Endodermal cell (in vitro differentiated cells): ENCODE data around the gene SYNE1. TPM values are rescaled to one million over a fixed set of nuclear protein-coding genes. Genes with fewer than 3 reads are reported as not detected.

Source experiments
- DNase-seq: peaks from one replicate; pipeline ENCODE4 v3.0.0-alpha.2; 2017
- H3K27ac ChIP-seq: 2 replicates; pipeline ENCODE4 v1.5.1; 2013; ENCODE audit warnings: mild to moderate bottlenecking, low read depth, low read length, moderate library complexity
- H3K27me3 ChIP-seq: 2 replicates; pipeline ENCODE4 v1.6.1; 2013; ENCODE audit warnings: mild to moderate bottlenecking, low read length, moderate library complexity; ENCODE audit not compliant: insufficient read depth, control insufficient read depth, poor library complexity, severe bottlenecking
- H3K36me3 ChIP-seq: 2 replicates; pipeline ENCODE4 v1.7.0; 2013; ENCODE audit warnings: mild to moderate bottlenecking, low read length, moderate library complexity; ENCODE audit not compliant: control insufficient read depth, insufficient read depth
- H3K4me1 ChIP-seq: one replicate; pipeline ENCODE4 v1.7.0; 2013; ENCODE audit warnings: low read length; ENCODE audit not compliant: control insufficient read depth, insufficient read depth
- H3K4me3 ChIP-seq: 2 replicates; pipeline ENCODE4 v1.5.1; 2013; ENCODE audit warnings: mild to moderate bottlenecking, low read length, moderate library complexity
- H3K9ac ChIP-seq: 2 replicates; pipeline ENCODE4 v1.6.1; 2013; ENCODE audit warnings: mild to moderate bottlenecking, low read length, moderate library complexity; ENCODE audit not compliant: poor library complexity, severe bottlenecking; ENCODE audit errors: extremely low read depth
- H3K9me3 ChIP-seq: 2 replicates; pipeline ENCODE4 v1.6.1; 2013; ENCODE audit warnings: mild to moderate bottlenecking, low read length, moderate library complexity; ENCODE audit not compliant: control insufficient read depth
- H3K27ac Mint-ChIP-seq: 2 replicates; pipeline ENCODE4 v1.8.0; 2020; ENCODE audit warnings: mixed read lengths
- H3K27me3 Mint-ChIP-seq: 2 replicates; pipeline ENCODE4 v1.8.0; 2021; ENCODE audit warnings: mild to moderate bottlenecking, mixed read lengths; ENCODE audit not compliant: insufficient read depth
- H3K36me3 Mint-ChIP-seq: 2 replicates; pipeline ENCODE4 v1.8.0; 2020; ENCODE audit warnings: low read depth, mixed read lengths
- H3K4me1 Mint-ChIP-seq: 2 replicates; pipeline ENCODE4 v1.8.0; 2020; ENCODE audit warnings: mixed read lengths
- H3K4me3 Mint-ChIP-seq: 2 replicates; pipeline ENCODE4 v1.8.0; 2020; ENCODE audit warnings: mild to moderate bottlenecking, moderate library complexity, mixed read lengths
- H3K9me3 Mint-ChIP-seq: 2 replicates; pipeline ENCODE4 v1.8.0; 2020; ENCODE audit warnings: mild to moderate bottlenecking, mixed read lengths
- CTCF ChIP-seq: fragments of 200-600 bp; sonication (generic); conservative IDR thresholded peaks from 2 replicates; pipeline ENCODE4 v1.5.0; 2021; ENCODE audit warnings: antibody characterized with exemption, mild to moderate bottlenecking
- WGBS, 2 experiments: methylation state at CpG; one replicate each; pipeline versions ENCODE4 v1.1.5 to v1.1.7; 2013; ENCODE audit warnings: missing lambda C conversion rate in 2 of 2, mixed read lengths in 1 of 2; ENCODE audit not compliant: insufficient coverage in 1 of 2, insufficient read length in 1 of 2; 5-methylcytosine and 5-hydroxymethylcytosine counted together
- total RNA-seq, 2 donors: library from RNA; stranded (reverse); fragmentation: NEBNext Ultra II Directional in 1 of 2; extraction: Animal tissue kit (Norgen Biotek cat#: 25700) in 1 of 2; gene quantifications; 2 replicates in 1 of 2; 3 replicates in 1 of 2; pipeline ENCODE4 v1.2.1, GENCODE V29; 2021

SYNE1 gene
- total RNA-seq, 2 donors from 2014 or later = 7.9 to 9.5 TPM

GRCh38 chr6:152166897-152167296, 470.3 kb downstream of the SYNE1 start:
- H3K4me3 ChIP-seq = no peak overlapping the region
- no peaks in the 10 kb centered on the region for H3K9me3 ChIP-seq
- 80 to 92% methylated on average over 1 to 5 of the region's 5 CpGs for WGBS, 2 experiments
- no peak for DNase-seq
- Mint-ChIP-seq H3K4me3 (no peak overlapping the region), H3K4me1 (no peaks in the 10 kb centered on the region), H3K27me3 (no peaks in the 10 kb centered on the region), H3K36me3 (no peaks in the 10 kb centered on the region), H3K9me3 (no peaks in the 10 kb centered on the region), H3K27ac (no peak overlapping the region)
- H3K9ac ChIP-seq = no peak overlapping the region
- H3K27me3 ChIP-seq = no peaks in the 10 kb centered on the region
- no peaks in the 10 kb centered on the region for H3K4me1 ChIP-seq
- TF ChIP-seq CTCF = no peak
- no peaks in the 10 kb centered on the region for H3K36me3 ChIP-seq
- no peak overlapping the region for H3K27ac ChIP-seq

- no peak for DNase-seq
- Histone ChIP-seq H3K36me3 (no peaks in the 10 kb centered on the region), H3K9ac (no peak overlapping the region), H3K4me3 (no peak overlapping the region), H3K27ac (no peak overlapping the region), H3K9me3 (no peaks in the 10 kb centered on the region), H3K4me1 (no peaks in the 10 kb centered on the region), H3K27me3 (no peaks in the 10 kb centered on the region)
- Mint-ChIP-seq H3K4me3 (no peak overlapping the region), H3K27ac (no peak overlapping the region), H3K36me3 (no peaks in the 10 kb centered on the region), H3K9me3 (no peaks in the 10 kb centered on the region), H3K27me3 (no peaks in the 10 kb centered on the region), H3K4me1 (no peaks in the 10 kb centered on the region)
- WGBS, 2 experiments = 86 to 97% methylated on average over 2 to 4 of the region's 4 CpGs
- TF ChIP-seq CTCF = no peak
Observed at GRCh38 chr6:152166497-152166896, 470.7 kb downstream of the SYNE1 start.

GRCh38 chr6:152164957-152165356, 472.2 kb downstream of the SYNE1 start:
- H3K9me3 Mint-ChIP-seq = no peaks in the 10 kb centered on the region
- Histone ChIP-seq H3K4me3 (no peak overlapping the region), H3K9me3 (no peaks in the 10 kb centered on the region), H3K27ac (no peak overlapping the region), H3K27me3 (no peaks in the 10 kb centered on the region), H3K36me3 (no peaks in the 10 kb centered on the region), H3K4me1 (no peaks in the 10 kb centered on the region), H3K9ac (no peak overlapping the region)
- no peaks in the 10 kb centered on the region for H3K27me3 Mint-ChIP-seq
- WGBS, 2 experiments = 89% methylated on average over 5 of the region's 5 CpGs; no CpG with 5 or more reads in 1 of the 2 experiments
- no peak overlapping the region for H3K27ac Mint-ChIP-seq
- no peak for DNase-seq
- H3K4me1 Mint-ChIP-seq = no peaks in the 10 kb centered on the region
- no peaks in the 10 kb centered on the region for H3K36me3 Mint-ChIP-seq
- no peak overlapping the region for H3K4me3 Mint-ChIP-seq
- no peak for TF ChIP-seq CTCF
